ENCODE results near the gene GGTLC1.
"Not testable (repeated sequence)": the region's sequence is repeated elsewhere in the genome, so short reads cannot be mapped to it uniquely, and the experiment has no call there.

Gene GGTLC1

GRCh38 chr20:23993440-23993839 lies 4.9 kb upstream of the GGTLC1 start:
- not testable (repeated sequence) for DNase-seq

DNA sequence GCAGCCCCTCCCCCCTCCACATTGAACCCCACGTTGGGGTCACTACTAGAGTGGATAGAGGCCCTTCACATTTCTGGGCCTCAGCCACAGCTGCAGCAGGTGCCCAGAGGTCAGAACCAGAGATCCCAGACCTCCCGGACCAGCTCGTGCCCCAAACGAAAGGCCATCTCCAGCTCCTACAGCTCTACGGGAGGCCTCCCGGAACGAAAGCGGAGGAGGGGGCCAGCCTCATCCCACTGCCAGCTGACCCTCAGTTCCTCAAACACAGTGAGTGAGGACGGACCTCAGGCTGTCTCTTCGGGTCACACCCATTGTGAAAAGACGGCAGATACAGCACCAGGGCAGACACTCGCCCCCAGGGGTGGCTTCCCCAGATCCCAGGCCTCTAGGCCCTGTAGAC lies 1.7 kb upstream of the GGTLC1 start:
- not testable (repeated sequence) for DNase-seq

- not testable (repeated sequence) for DNase-seq
Observed at GRCh38 chr20:23988966-23989365, 387 bp upstream of the GGTLC1 start.

DNA sequence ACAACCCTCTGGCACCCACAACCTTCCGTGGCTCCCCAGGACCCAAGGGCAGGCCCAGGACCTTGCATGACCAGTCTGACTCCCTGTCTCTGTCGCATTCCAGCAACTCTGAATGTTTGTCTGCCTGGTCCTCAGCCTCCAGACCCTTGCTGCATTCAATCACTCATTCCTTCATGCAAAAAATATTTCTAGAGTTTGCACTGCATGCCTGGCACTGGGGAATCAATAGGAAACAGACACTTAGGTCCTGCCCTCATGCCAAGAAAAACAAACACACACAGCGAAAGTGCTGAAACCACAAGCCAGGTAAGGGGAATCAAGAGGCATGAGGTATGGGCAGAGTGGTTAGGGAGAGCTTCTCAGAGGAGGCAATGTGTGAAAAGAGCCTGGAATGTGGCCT lies 1.9 kb downstream of the GGTLC1 start:
- not testable (repeated sequence) for DNase-seq

- not testable (repeated sequence) for DNase-seq
Observed at GRCh38 chr20:23986310-23986709, 2.3 kb downstream of the GGTLC1 start.

DNA sequence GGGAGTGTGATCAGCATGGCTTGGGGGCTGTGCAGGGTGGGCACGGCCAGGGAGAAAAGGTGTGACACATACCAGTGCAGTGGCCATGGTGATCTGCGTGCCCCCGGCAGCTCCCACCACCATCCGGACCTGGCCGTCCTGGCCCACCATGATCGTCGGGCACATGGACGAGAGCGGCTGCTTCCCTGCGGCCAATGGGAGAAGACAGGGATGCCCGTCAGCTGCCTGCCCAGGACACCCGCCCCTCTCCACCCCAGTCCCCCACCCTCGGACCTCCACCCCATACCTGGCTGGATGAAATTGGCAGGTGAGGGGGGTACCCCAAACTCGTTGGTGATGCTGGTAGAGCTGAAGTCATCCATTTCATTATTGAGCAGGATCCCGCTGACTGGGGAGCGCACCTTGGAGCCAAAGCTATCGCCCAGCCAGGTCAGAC lies 2.8 kb downstream of the GGTLC1 start:
- not testable (repeated sequence) for DNase-seq

DNA sequence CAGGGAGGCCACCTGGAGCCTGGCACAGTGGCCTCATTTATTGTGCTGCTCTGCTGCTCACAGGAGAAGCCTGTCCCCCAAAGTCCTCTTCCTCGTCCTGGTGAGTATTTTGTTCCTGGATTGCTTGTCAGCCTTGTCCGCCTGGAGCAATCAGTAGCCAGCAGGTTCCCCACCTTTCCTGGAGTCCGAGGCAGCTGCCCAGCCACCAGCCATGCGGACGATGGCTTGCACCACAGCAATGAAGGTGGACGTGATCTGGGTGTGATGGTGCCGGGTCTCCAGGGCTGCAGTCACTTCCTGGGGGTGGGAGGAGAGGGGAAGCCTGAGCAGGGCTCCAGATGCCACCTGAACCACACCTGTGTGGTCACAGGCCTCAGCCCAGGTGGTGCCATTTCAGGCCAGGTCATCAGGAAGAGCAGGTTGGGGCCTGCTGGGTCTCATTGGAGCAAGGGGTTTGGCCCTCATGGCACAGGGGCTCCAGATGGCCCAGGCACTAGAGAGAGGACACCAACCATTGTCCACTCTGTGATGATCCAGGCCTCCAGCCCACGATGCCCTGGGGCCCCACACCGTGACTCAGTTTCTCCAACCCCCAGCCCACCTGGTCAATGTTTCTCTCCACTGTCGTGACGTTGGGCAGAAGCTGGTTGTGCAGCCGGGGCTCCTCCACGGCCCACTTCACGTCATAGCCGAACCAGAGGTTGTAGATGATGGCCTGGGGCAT lies 3.4 kb downstream of the GGTLC1 start:
- DNase-seq = not testable (repeated sequence)

DNA sequence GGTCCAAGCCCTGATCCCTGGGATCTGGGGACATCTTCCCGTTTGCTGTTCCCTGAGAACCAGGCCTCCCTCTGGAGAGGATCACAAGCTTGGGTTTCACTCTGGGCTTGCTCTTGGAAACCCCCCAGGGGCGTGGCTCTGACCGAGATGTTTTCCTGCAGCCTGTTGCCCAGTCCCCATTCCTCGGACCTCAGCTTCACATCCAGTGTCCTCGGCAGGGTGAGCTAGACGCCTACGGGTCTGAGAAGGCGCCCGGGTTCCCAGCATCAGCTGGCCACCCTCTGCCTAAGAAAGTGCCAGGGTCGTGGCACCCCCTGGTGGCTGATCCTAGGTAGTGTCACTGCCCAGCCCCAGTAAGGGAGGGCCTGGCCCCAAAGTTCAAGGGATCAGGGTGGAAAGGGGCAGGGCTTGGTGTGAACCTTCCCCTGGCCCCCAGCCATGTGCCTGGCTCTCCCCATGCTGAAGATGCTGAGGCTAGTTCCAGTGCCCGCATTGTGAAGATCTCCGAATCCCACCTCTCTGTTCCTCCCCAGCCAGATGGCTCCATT lies 4.0 kb downstream of the GGTLC1 start:
- DNase-seq = not testable (repeated sequence)

DNA sequence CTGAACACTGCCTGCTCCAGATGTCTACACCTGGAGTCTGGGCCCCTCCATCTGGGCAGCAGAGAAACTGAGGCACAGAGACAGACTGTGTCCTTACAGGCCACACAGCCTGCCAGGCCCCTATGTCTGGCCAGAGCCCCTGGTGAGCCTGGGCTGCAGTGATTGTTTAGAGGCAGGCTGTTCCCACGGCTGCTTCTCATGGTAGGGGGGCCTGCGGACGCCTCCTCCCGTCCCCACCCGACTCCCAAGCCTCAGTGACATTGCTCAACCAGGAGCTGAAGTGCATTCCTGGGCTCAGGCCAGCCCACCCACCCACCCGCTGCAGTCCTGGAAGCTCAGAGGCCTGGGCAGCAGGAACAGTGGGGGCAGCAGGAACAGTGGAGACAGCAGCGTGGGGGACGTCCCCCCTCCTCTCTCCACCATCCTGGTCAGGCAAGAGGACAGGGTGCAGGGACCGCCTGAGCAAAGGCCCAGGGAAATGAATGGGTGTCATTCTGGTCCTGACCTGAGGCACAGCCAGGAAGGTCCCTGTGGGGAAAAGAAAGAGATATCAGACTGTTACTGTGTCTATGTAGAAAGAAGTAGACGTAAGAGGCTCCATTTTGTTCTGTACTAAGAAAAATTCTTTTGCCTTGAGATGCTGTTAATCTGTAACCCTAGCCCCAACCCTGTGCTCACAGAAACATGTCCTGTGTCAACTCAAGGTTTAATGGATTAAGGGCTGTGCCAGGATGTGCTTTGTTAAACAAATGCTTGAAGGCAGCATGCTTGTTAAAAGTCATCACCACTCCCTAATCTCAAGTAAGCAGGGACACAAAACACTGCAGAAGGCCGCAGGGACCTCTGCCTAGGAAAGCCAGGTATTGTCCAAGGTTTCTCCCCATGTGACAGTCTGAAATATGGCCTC lies 6.2 kb downstream of the GGTLC1 start:
- DNase-seq = not testable (repeated sequence)

GRCh38 chr20:23981526-23981925 lies 7.1 kb downstream of the GGTLC1 start:
- DNase-seq = not testable (repeated sequence)

GRCh38 chr20:23981014-23981413 lies 7.6 kb downstream of the GGTLC1 start:
- not testable (repeated sequence) for DNase-seq

- DNase-seq = not testable (repeated sequence)
Observed at GRCh38 chr20:23979899-23980811, 8.4 kb downstream of the GGTLC1 start.

- DNase-seq = not testable (repeated sequence)
Observed at GRCh38 chr20:23979380-23979779, 9.2 kb downstream of the GGTLC1 start.

- not testable (repeated sequence) for DNase-seq
Observed at GRCh38 chr20:23978457-23978856, 10.1 kb downstream of the GGTLC1 start.

DNA sequence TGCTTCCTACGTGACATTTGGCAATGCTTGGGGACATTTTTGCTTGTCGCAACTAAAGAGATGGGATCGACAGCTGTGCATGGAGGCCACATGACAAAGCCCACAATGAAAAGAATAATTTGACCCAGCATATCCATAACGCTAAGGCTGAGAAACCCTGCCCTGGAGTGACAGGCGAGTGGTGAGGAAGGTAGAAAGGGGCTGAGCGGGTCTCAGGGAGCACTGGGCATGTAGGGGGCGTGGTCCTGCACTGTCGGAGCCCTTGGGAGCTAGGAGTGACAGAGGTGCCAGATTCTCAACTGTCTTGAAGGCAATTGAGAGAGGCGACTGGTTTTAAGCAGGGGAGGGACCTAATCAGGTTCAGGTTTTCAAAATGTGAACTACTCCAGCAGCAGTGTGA lies 13.6 kb downstream of the GGTLC1 start:
- no peak for DNase-seq

GRCh38 chr20:23971310-23971709 lies 17.3 kb downstream of the GGTLC1 start:
- no peak for DNase-seq

GRCh38 chr20:23970049-23970448 lies 18.5 kb downstream of the GGTLC1 start:
- DNase-seq = no peak

DNA sequence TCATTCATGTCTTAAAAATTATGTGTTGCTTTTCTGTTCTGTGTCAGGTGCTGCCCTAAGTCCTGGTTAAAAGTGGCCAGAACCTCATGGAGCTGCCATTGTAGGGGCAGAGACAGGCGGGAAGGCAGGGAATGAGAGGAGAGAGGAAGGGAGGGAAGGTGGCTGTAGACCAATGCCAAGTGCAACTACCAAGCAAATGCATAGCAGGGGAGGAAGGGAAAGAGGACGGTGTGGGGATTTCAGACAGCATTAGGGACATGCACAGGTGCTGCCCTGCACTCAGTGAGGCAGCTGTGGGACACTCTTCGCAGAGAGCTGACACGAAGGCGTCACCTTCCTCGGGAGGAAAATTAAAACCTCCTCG lies 21.0 kb downstream of the GGTLC1 start:
- DNase-seq = no peak

- no peak for DNase-seq
Observed at GRCh38 chr20:23966927-23967615, 21.5 kb downstream of the GGTLC1 start.

DNA sequence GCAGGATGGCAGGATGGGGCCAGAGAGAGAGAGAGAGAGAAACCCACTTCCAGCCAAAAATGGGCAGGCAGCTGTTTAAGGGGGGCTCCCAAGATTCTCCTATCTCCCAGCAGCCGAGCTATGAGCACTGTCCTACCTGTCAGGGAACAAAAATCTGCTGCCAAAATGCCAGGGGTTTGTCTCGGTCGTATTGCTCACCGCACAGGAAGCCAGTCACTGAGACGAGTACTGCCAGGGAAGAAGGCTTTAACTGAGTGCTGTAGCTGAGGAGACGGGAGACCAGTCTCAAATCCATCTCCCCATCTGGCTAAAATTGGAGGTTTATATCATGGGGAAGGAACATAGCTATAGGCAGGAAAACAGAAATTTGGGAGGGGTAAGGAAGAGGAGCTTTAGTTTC lies 22.3 kb downstream of the GGTLC1 start:
- DNase-seq = no peak

DNA sequence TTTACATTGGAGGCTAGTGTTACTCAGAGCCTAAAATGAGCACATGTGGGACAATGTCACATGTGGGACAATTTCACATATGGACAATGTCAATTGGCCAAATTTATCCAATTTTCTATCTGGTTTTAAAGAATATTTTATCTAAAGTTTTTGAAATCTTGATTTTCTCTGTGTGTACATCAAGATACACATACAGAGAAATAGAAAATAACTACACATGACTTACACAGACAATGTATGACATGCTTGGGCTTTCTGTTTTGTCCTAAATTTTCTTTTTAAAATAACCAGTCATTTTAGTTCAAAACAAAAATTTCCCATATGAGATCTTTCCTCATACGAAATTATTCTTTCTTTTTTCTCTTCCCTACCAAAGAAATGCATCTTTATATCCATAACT lies 24.6 kb downstream of the GGTLC1 start:
- no peak for DNase-seq

DNA sequence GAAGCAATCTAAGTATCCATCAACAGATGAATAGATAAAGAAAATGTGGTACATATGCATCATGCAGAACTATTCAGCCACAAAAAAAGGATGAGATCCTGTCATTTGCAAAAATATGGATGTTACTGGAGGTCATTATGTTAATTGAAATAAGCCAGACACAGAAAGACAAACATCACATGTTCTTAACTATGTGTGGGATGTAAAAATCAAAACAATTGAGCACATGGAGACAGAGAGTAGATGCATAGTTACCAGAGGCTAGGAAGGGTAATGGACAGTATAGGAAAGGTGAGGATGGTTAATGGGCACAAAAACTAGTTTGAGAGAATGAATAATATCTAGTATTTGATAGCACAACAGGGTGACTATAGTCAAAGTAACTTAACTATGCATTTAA lies 26.3 kb downstream of the GGTLC1 start:
- no peak for DNase-seq
